Stimulated activated CD8-positive, alpha-beta memory T cell treated with anti-CD3 and anti-CD28 coated beads, Interleukin-2, amount 100 ng/mL, for 1 hour (primary cell): Measurements from ENCODE around the gene OR4S2.

ENCODE experiments used
- DNase-seq, 2 donors: peaks; one replicate each; pipeline ENCODE4 v3.0.0-alpha.2; 2020; ENCODE audit warnings: low read depth in 2 of 2

OR4S2 gene, protein sequence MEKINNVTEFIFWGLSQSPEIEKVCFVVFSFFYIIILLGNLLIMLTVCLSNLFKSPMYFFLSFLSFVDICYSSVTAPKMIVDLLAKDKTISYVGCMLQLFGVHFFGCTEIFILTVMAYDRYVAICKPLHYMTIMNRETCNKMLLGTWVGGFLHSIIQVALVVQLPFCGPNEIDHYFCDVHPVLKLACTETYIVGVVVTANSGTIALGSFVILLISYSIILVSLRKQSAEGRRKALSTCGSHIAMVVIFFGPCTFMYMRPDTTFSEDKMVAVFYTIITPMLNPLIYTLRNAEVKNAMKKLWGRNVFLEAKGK

DNA sequence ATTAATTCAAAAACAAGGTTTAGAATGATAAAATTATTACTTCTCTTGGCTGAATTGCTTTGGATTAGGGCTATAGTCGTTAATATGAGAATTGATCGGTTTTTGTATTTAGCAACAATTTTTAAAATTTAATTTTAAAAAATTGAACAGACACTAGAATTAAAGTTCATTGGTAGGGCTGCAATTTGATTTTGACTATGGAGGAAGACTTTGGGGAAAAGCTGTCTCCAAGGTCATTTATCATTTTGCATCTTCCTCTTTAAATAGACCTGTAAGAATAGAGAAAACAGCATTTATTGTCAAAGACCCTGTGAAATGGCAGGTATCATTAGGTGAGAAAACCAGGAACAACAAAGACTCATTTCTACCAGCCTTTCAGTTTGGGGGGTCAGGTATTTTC lies at the start of gene OR4S2:
TSS of gene OR4S2 (plus strand) at position 301 of the 400 bp plus-strand sequence. CDS start 2,577 bp downstream, outside the sequence.
- no peak for DNase-seq

DNA sequence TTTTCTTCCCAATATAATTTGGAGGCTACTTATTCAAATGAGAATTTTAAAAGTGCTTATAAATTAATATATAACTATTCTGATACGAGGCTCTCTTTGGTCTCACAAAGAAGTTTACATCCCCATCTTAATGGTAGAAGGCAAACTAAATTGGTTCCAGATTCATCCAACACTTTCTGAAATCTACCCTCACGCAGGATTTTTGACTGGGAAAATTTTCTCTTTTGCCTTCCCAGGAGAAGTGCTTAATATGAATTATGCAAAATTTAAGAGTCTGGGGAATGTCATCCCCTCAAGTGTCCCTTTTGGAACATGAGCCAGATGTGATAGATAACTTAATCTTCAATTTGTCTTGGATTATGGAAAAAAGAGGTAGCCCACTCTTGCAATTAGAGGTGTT lies 40.6 kb upstream of the OR4S2 start, which contains the start of gene OR4C11:
TSS of gene OR4C11 (minus strand) at position 101 of the 400 bp plus-strand sequence. CDS start 3,272 bp downstream, outside the sequence.
- no peak for DNase-seq

DNA sequence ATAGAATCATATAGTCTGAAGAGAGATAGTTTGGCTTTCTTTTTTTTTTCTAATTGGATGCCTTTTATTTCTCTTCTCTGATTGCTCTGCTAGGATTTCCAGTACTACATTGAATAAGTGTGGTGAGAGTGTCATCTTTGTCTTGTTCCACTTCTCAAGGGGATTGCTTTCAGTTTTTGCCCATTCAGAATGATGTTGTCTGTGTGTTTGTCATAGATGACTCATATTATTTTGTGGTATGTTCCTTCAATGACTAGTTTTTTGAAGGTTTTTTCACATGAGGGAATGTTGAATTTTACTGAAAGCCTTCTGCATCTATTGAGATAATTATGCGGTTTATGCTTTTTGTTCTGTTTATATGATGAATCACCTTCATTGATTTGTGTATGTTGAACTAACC lies 23.6 kb upstream of the OR4S2 start:
- DNase-seq: no peak

DNA sequence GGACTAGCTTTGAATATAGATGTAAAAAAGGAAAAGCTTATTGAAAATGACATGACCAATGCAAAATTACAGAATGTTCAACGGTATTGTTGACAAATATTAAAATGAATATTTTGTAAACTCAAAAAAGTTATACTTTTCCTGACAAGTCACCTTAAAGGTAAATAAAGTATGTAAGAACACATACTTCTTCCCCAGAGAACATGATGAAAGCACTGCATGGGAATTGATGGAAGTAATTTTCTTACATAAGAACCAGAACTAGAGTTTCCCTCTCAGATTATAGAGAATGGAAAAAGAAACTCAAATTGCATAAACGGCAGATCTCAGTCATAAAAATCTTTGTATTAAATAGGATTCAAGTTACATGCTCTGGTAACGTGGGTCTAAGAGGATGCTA lies 13.3 kb upstream of the OR4S2 start, which contains the start of gene OR4P4:
TSS of gene OR4P4 (plus strand) at position 301 of the 400 bp plus-strand sequence.
- DNase-seq: no peak

DNA sequence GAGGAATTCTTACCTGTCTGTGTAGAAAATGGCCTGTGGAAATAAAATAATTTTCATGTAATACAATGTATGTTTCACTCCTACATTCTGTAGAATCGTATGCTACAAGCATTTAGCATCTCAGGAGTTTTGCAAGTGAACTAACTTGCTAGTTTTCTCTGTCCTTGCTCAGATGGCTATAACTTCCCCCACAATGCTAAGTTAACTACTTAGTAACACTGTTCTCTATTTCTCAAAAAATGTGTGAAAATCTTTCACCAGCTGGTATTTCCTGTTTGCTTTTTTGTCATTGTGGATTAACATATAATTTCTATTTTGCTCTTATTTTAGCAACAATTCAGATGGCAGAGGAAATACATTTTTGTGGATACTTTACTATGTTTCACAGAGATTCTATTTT lies 4.4 kb downstream of the OR4S2 start:
- no peak for DNase-seq

DNA sequence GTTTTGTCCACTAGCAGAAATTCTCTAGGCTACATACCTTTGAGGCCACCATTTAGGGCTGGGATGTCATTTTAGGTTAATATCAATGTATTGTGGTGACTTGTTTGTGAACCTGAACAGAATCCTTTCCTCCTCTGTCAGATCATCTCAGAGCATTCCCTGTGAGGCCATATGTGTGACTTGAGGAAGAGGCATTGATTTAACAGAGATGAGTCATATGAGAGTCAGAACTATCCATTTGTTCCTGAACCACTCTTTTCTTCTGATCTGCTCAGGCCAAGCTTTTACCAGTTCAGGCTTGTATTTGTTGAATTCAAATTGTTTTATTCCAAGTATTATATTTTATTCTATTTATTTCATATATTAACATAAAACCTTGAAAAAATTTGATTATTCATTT lies 7.0 kb downstream of the OR4S2 start:
- no peak for DNase-seq

DNA sequence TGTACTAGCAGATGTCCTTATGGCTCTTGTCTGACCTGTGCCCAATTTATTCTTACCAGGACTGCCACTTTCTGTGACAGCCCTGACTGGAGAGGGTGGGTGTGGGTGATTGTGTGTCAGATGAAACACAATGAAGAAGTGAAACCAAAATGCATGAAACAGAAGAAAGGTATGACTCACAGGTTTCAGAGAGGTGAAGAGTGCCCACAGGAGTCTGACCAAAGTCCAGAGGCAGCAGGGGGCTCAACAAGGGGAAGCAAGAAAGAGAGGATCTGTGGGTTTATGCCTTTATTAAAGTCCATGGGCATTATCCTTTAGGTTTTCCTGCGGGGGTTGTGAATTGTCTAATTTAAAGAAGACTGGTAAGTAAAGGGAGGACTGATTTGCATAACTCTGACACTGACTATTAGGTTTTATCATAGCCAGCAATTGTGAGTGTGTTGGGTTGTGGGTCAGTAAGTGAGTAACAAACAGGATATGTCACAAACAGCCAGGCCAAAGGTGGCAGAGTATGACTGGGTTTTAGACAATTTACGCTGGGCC lies 10.0 kb downstream of the OR4S2 start:
- no peak for DNase-seq

DNA sequence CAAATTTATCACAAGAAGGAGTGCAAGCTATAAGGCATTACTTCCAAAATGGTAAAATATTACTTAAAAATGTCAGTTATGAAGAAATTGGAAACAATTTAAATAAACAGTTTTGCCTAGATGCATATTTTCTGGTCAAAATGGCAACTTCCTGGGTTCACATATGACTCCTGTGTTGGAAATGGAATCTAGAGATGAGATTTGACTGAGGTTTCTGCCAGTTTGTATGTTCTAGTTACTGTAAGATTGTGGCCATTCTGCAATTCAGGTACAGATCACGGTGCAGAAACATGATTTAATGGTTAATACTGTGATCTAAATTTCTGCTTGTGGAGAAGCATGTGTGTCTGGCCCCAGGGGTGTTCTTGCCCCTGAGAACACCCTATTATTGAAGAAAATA lies 10.5 kb downstream of the OR4S2 start:
- no peak for DNase-seq

DNA sequence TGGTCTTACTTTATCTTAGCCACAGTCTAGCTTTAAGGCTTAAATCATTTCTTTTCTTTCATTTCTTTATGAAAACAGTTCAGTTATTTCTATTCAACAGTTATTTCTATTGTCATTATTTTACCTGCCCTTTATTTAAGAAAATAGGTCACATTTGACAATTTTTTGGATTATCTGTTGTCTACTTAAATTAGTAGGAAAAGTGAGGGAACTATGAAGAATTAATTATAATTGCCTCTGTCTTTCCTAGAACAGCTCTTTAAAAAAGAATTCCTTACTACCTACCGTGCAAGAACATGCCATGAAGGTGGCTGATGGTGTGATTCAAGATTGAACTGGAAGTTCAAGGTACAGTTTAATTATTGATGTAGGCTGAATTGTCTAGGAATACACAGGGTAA lies 13.8 kb downstream of the OR4S2 start, which contains the start of gene OR4C6:
TSS of gene OR4C6 (plus strand) at position 301 of the 400 bp plus-strand sequence. CDS start 2,966 bp downstream, outside the sequence.
- DNase-seq: no peak

DNA sequence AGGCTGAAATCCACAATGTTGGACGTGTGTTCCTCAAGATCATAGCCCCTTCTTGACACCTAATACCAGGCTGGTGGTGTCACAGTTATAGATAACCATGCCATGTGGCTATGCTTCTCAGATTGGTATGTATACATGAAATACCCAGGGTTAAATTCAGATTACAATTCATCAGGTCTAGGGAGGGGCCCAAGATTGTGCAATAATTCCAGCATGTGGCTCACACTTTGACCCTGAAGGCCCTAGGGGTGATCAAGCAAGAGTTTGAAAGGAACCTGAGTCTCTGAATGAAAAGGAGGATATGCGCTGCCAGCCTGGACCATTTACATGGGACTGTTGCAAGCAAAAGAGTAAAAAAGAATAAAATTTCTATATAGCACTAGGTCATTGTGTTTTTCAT lies 21.2 kb downstream of the OR4S2 start:
- no peak for DNase-seq

DNA sequence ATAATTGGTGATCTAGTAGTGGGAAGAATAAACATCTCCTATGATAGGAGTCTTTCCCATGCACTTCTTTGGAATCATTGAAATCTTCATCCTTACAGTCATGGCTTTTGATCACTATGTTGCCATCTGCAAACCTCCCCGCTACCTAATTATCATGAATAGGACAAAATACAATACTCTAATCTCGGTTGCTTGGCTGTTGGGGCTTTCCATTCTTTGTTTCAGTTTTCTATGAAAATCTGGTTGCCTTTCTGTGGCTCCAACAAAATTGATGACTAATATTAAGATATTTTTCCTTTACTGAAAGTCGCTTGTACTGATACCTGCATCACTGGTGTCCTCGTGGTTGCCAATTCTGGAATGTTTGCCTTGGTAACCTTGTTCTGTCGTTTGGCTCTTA lies 25.7 kb downstream of the OR4S2 start:
- DNase-seq: no peak

DNA sequence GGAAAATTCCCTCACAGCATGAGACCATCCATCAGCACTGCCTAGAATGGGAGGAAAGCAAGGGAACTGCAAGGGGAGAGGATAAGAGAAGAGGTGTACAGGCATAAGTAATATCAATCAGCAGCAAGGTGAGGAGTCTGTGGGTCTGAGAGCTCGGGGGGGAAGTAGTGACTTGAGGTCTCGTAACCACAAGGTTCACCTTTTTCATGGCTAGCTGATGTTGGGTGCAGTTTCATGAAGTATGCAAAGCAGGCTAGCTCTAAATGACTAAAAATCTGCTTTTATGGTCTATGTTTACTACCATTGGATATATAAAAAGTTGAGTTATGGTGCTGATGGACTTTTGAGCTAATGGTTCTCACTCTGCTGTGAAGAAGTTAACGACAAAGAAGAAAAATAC lies 49.7 kb downstream of the OR4S2 start:
- no peak for DNase-seq

DNA sequence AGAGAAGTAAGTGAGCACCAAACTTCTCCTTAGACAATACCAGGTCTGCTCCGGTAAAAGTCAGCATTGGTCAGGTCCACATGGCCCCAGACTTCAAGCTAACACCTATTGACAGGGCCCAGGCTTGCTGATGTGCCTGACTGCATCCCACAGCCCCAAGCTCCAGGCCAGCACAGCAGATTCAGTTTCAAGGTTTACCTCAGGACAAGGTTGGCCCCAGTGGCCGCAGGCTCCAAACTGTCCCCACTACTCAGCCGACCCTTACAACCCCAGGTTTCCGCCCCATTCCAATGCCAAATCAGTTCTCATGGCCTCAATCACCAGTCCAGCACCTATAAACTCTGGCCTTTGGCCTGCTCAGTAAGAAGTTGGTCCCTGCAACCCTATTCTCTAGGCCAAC lies 53.3 kb downstream of the OR4S2 start:
- DNase-seq: no peak
